OCI-LY7 (cell line): Measurements from ENCODE around the gene RET. TPM values are rescaled to one million over a fixed set of nuclear protein-coding genes. Genes with fewer than 3 reads are reported as not detected.

Experiments used
- BruUV-seq: library from RNA; stranded (reverse); fragments of 400-500 nt; replicated peaks from 2 replicates; lab custom pipeline; 2021; lab: Mats Ljungman, UMichigan
- CTCF ChIA-PET: fragments of 300-600 bp; sonication (Branson Sonifier 250); formaldehyde crosslinking; loops from one replicate; lab custom pipeline; 2022; ENCODE audit warnings: antibody characterized with exemption; ENCODE audit not compliant: unreplicated experiment; lab: Charles Lee
- POLR2A ChIA-PET: fragments of 300-600 bp; sonication (Branson Sonifier 250); formaldehyde crosslinking; loops from one replicate; lab custom pipeline; 2022; ENCODE audit warnings: antibody characterized with exemption; lab: Charles Lee
- DNase-seq: peaks from one replicate; pipeline ENCODE4 v3.0.0-alpha.2; 2015; ENCODE audit warnings: low spot score
- H2AFZ ChIP-seq: fragments of 200-600 bp; sonication (generic), shearing (Covaris generic); 2 replicates; pipeline ENCODE4 v1.6.1; 2014; ENCODE audit warnings: mild to moderate bottlenecking, antibody characterized with exemption, low read length, moderate library complexity
- H3K27ac ChIP-seq: fragments of 200-600 bp; sonication (generic); 2 replicates; pipeline ENCODE4 v1.5.1; 2014; ENCODE audit warnings: mixed run types, low read depth, mild to moderate bottlenecking, moderate library complexity, low read length, inconsistent platforms; ENCODE audit not compliant: poor library complexity, severe bottlenecking
- H3K36me3 ChIP-seq: fragments of 200-600 bp; sonication (generic); 2 replicates; pipeline ENCODE4 v1.6.1; 2014; ENCODE audit warnings: mild to moderate bottlenecking, antibody characterized with exemption, low read length, moderate library complexity, mixed read lengths; ENCODE audit not compliant: insufficient read depth
- H3K4me1 ChIP-seq: fragments of 200-600 bp; sonication (generic); 2 replicates; pipeline ENCODE4 v1.5.1; 2014; ENCODE audit warnings: mild to moderate bottlenecking, low read length; ENCODE audit not compliant: insufficient read depth, poor library complexity, severe bottlenecking
- H3K4me2 ChIP-seq: fragments of 200-600 bp; sonication (generic); 2 replicates; pipeline ENCODE4 v1.6.1; 2014; ENCODE audit warnings: mild to moderate bottlenecking, low read length
- H3K4me3 ChIP-seq: fragments of 200-600 bp; sonication (generic); 2 replicates; pipeline ENCODE4 v1.5.1; 2014; ENCODE audit warnings: mild to moderate bottlenecking, low read depth, low read length; ENCODE audit not compliant: poor library complexity, severe bottlenecking
- H3K79me2 ChIP-seq: fragments of 200-600 bp; sonication (generic); 2 replicates; pipeline ENCODE4 v1.6.1; 2016; ENCODE audit warnings: low read depth, mild to moderate bottlenecking, low read length, moderate library complexity, mixed read lengths; ENCODE audit not compliant: insufficient read depth
- H3K9me2 ChIP-seq: fragments of 200-600 bp; sonication (generic); 2 replicates; pipeline ENCODE4 v1.6.1; 2016; ENCODE audit warnings: mild to moderate bottlenecking, low read length, mixed read lengths; ENCODE audit not compliant: insufficient read depth
- H3K9me3 ChIP-seq: fragments of 200-600 bp; sonication (generic); 2 replicates; pipeline ENCODE4 v1.6.1; 2014; ENCODE audit warnings: mild to moderate bottlenecking, mixed run types, low read length, mixed read lengths
- H4K20me1 ChIP-seq: fragments of 200-600 bp; sonication (generic); 2 replicates; pipeline ENCODE4 v1.6.1; 2014; ENCODE audit warnings: mild to moderate bottlenecking, antibody characterized with exemption, low read length, moderate library complexity, mixed read lengths; ENCODE audit not compliant: insufficient read depth
- EZH2phosphoT487 ChIP-seq: fragments of 200-600 bp; sonication (generic); IDR thresholded peaks from 2 replicates; pipeline ENCODE4 v1.6.1; 2018; ENCODE audit warnings: low read depth, borderline replicate concordance, mild to moderate bottlenecking, mixed run types, antibody characterized with exemption, low read length, moderate library complexity, mixed read lengths
- intact Hi-C: fragments of 100-400 bp; cut with micrococcal nuclease; formaldehyde crosslinking; loops from one replicate; pipeline ENCODE4 v1.10.0; 2022; ENCODE audit not compliant: unreplicated experiment
- total RNA-seq, 2 experiments: library from RNA; depleted of rRNA in 1 of 2; stranded (reverse); fragments of >200 nt in 1 of 2; shearing (Covaris generic) in 1 of 2; gene quantifications; 2 replicates each; pipeline ENCODE4 v1.2.3, GENCODE V29; 2014 to 2022
- TF ChIP-seq, protein P1 (sequence below): fragments of 200-600 bp; sonication (generic); conservative IDR thresholded peaks from 2 replicates; pipeline ENCODE4 v1.5.1; 2014; ENCODE audit warnings: mild to moderate bottlenecking, antibody characterized with exemption, low read length, moderate library complexity, mixed read lengths

Gene RET
- total RNA-seq, 2 experiments from 2014 or later: 0.06 TPM; not detected in 1

GRCh38 chr10:43035800-43036199 lies 41.1 kb upstream of the RET start:
- intact Hi-C loops: no loop called here
- Histone ChIP-seq H3K36me3 (no peaks in the 10 kb centered on the region), H3K4me1 (no peaks in the 10 kb centered on the region), H3K27ac (no peak overlapping the region), H3K9me3 (0 out of 2 replicates have a peak, but pooled peaks cover 15% of the 10 kb centered on the region), H4K20me1 (no peaks in the 10 kb centered on the region), H3K9me2 (no peaks in the 10 kb centered on the region), H3K79me2 (no peaks in the 10 kb centered on the region), H2AFZ (no peak overlapping the region), H3K4me2 (no peak overlapping the region), H3K4me3 (no peak overlapping the region)
- no peak for DNase-seq
- no peak for TF ChIP-seq EZH2phosphoT487
- TF ChIP-seq, protein P1, sequence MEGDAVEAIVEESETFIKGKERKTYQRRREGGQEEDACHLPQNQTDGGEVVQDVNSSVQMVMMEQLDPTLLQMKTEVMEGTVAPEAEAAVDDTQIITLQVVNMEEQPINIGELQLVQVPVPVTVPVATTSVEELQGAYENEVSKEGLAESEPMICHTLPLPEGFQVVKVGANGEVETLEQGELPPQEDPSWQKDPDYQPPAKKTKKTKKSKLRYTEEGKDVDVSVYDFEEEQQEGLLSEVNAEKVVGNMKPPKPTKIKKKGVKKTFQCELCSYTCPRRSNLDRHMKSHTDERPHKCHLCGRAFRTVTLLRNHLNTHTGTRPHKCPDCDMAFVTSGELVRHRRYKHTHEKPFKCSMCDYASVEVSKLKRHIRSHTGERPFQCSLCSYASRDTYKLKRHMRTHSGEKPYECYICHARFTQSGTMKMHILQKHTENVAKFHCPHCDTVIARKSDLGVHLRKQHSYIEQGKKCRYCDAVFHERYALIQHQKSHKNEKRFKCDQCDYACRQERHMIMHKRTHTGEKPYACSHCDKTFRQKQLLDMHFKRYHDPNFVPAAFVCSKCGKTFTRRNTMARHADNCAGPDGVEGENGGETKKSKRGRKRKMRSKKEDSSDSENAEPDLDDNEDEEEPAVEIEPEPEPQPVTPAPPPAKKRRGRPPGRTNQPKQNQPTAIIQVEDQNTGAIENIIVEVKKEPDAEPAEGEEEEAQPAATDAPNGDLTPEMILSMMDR: no peak
- ChIA-PET POLR2A (interaction anchor here (0.6 kb wide), 1 partner anchor 16 kb away, joined by 7 read pairs; no protein-coding TSS in a partner anchor), CTCF (no interaction called here)
- no TSS peak for BruUV-seq

GRCh38 chr10:43036481-43037428 lies 40.1 kb upstream of the RET start:
- CTCF ChIA-PET: interaction anchor here (0.6 kb wide), 1 partner anchor 17 kb away, joined by 3 read pairs; no protein-coding TSS in a partner anchor
- Histone ChIP-seq H3K4me3 (no peak overlapping the region), H3K36me3 (no peaks in the 10 kb centered on the region), H4K20me1 (no peaks in the 10 kb centered on the region), H3K9me3 (0 out of 2 replicates have a peak, but pooled peaks cover 15% of the 10 kb centered on the region), H3K79me2 (no peaks in the 10 kb centered on the region), H3K9me2 (no peaks in the 10 kb centered on the region), H3K27ac (no peak overlapping the region), H3K4me1 (no peaks in the 10 kb centered on the region), H2AFZ (no peak overlapping the region), H3K4me2 (no peak overlapping the region)
- no peak for DNase-seq
- POLR2A ChIA-PET: no interaction called here
- no TSS peak for BruUV-seq
- intact Hi-C loops: no loop called here
- TF ChIP-seq, protein P1: no peak
- no peak for TF ChIP-seq EZH2phosphoT487
